HG02973 (cell line): Measurements from ENCODE around the gene B9D2.
A peak's percentile ranks its signal among the peaks of the same experiment; 100 is the strongest.
"Not testable (repeated sequence)": the region's sequence is repeated elsewhere in the genome, so short reads cannot be mapped to it uniquely, and the experiment has no call there.

Experiments used
- ATAC-seq: cut with Tn5 transposase; IDR thresholded peaks from one replicate; pipeline ENCODE4 v1.9.1; 2021; ENCODE audit warnings: moderate library complexity; ENCODE audit not compliant: unreplicated experiment

Gene B9D2

GRCh38 chr19:41356984-41357739 is 6.8 kb downstream of the B9D2 start:
- no peak for ATAC-seq

- ATAC-seq, result no peak
These were observed 8.1 kb downstream of the B9D2 start for GRCh38 chr19:41355802-41356201.

- ATAC-seq, result no peak
These were observed 8.9 kb downstream of the B9D2 start for GRCh38 chr19:41355035-41355434.

- no peak for ATAC-seq
These were observed 9.5 kb downstream of the B9D2 start for GRCh38 chr19:41354343-41354953.

- no peak for ATAC-seq
These were observed 10.2 kb downstream of the B9D2 start, which contains the start of gene TGFB1 for GRCh38 chr19:41353466-41354342. TGFB1 (minus strand) TSS chr19:41353922; CDS start chr19:41353044, 878 bp downstream.

- ATAC-seq, result no peak
These were observed 11.1 kb downstream of the B9D2 start for GRCh38 chr19:41352609-41353465.

- ATAC-seq, result no peak
These were observed 11.7 kb downstream of the B9D2 start for GRCh38 chr19:41352279-41352608.

GRCh38 chr19:41351339-41352245 is 12.4 kb downstream of the B9D2 start:
- peak; percentile 26 for ATAC-seq

GRCh38 chr19:41350735-41351338 is 13.1 kb downstream of the B9D2 start:
- no peak for ATAC-seq

GRCh38 chr19:41346916-41347315 is 17.0 kb downstream of the B9D2 start:
- ATAC-seq, result not testable (repeated sequence)

- no peak for ATAC-seq
These were observed 19.8 kb downstream of the B9D2 start for GRCh38 chr19:41344162-41344561.

GRCh38 chr19:41341669-41342490 is 22.1 kb downstream of the B9D2 start:
- ATAC-seq, result no peak

GRCh38 chr19:41339936-41340335 is 24.0 kb downstream of the B9D2 start:
- no peak for ATAC-seq

- no peak for ATAC-seq
These were observed 28.5 kb downstream of the B9D2 start for GRCh38 chr19:41335467-41335866.

GRCh38 chr19:41334793-41335192 is 29.2 kb downstream of the B9D2 start:
- no peak for ATAC-seq

- ATAC-seq, result no peak
These were observed 31.5 kb downstream of the B9D2 start for GRCh38 chr19:41332468-41332867.

- ATAC-seq, result no peak
These were observed 31.9 kb downstream of the B9D2 start for GRCh38 chr19:41332000-41332399.

- no peak for ATAC-seq
These were observed 32.8 kb downstream of the B9D2 start for GRCh38 chr19:41330946-41331678.
